SH-SY5Y (cell line): ENCODE results near the gene SLC13A3.

Experiments
- GATA2 ChIP-seq: IDR thresholded peaks from 2 replicates; pipeline ENCODE4 v1.6.1; 2011; ENCODE audit warnings: mild to moderate bottlenecking, low read depth, low read length
- GATA3 ChIP-seq: IDR thresholded peaks from 2 replicates; pipeline ENCODE4 v1.6.1; 2011; ENCODE audit warnings: low read depth, mild to moderate bottlenecking, low read length, moderate library complexity

GRCh38 chr20:46595933-46596332, 55.3 kb downstream of the SLC13A3 start:
- TF ChIP-seq GATA3 = no peak
- no peak for TF ChIP-seq GATA2
